Endothelial cell of umbilical vein (primary cell): ENCODE results near the gene SELL.

ENCODE experiments used
- POLR2A ChIP-seq: IDR thresholded peaks from 2 replicates; pipeline ENCODE4 v1.6.1; 2012; ENCODE audit warnings: low read depth, mild to moderate bottlenecking, control low read depth, low read length
- TF ChIP-seq, protein P1 (sequence below), 2 donors: IDR thresholded peaks; 1 replicate in 1 of 2; 2 replicates in 1 of 2; pipeline ENCODE4 v1.5.1; 2011; ENCODE audit warnings: low read length in 2 of 2, mild to moderate bottlenecking in 2 of 2, moderate library complexity in 2 of 2, control low read depth in 1 of 2, inconsistent platforms in 1 of 2, low read depth in 1 of 2; ENCODE audit not compliant: insufficient read depth in 1 of 2; ENCODE audit errors: extremely low read depth in 1 of 2

GRCh38 chr1:169739980-169740379, 28.6 kb upstream of the SELL start:
- no peak for TF ChIP-seq POLR2A
- TF ChIP-seq, protein P1, sequence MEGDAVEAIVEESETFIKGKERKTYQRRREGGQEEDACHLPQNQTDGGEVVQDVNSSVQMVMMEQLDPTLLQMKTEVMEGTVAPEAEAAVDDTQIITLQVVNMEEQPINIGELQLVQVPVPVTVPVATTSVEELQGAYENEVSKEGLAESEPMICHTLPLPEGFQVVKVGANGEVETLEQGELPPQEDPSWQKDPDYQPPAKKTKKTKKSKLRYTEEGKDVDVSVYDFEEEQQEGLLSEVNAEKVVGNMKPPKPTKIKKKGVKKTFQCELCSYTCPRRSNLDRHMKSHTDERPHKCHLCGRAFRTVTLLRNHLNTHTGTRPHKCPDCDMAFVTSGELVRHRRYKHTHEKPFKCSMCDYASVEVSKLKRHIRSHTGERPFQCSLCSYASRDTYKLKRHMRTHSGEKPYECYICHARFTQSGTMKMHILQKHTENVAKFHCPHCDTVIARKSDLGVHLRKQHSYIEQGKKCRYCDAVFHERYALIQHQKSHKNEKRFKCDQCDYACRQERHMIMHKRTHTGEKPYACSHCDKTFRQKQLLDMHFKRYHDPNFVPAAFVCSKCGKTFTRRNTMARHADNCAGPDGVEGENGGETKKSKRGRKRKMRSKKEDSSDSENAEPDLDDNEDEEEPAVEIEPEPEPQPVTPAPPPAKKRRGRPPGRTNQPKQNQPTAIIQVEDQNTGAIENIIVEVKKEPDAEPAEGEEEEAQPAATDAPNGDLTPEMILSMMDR (IDR thresholded peaks at IDR 0.05; ENCODE audit: extremely low read depth in 1 of 2, insufficient read depth in 1 of 2, low read depth in 1 of 2, low read length in 2 of 2): no peak
